GM12878 (cell line): ENCODE results near the gene KCNN3. TPM values are rescaled to one million over a fixed set of nuclear protein-coding genes. Genes with fewer than 3 reads are reported as not detected.
A peak's percentile ranks its signal among the peaks of the same experiment; 100 is the strongest.

Experiments used
- ATF7 ChIP-seq: fragments of 450-650 bp; IDR thresholded peaks from 2 replicates; pipeline ENCODE4 v1.6.1; 2016; ENCODE audit warnings: low read depth, mild to moderate bottlenecking
- BCL11A ChIP-seq: IDR thresholded peaks from 2 replicates; pipeline ENCODE4 v1.6.1; 2011; ENCODE audit warnings: low read depth, low read length
- ESRRA ChIP-seq: IDR thresholded peaks from 2 replicates; pipeline ENCODE4 v1.6.1; 2012; ENCODE audit warnings: mild to moderate bottlenecking, low read length, improper control_type of control experiment
- EZH2 ChIP-seq: IDR thresholded peaks from 2 replicates; pipeline ENCODE4 v1.6.1; 2012; ENCODE audit warnings: low read depth, mild to moderate bottlenecking, control low read depth, inconsistent platforms, low read length, borderline replicate concordance; ENCODE audit not compliant: control insufficient read depth
- GATAD2B ChIP-seq: fragments of 450-650 bp; conservative IDR thresholded peaks from 2 replicates; pipeline ENCODE4 v1.6.1; 2017; ENCODE audit warnings: low read depth, mild to moderate bottlenecking, moderate library complexity
- IKZF2 ChIP-seq, 2 experiments: fragments of 450-650 bp; IDR thresholded peaks; 2 replicates each; pipeline ENCODE4 v1.6.1; 2017; ENCODE audit warnings: mild to moderate bottlenecking in 2 of 2, moderate library complexity in 2 of 2
- MEF2A ChIP-seq: IDR thresholded peaks from 2 replicates; pipeline ENCODE4 v1.6.1; 2011; ENCODE audit warnings: low read depth, mild to moderate bottlenecking, low read length, moderate library complexity; ENCODE audit not compliant: insufficient read depth
- MXI1 ChIP-seq: fragments of 150-350 bp; IDR thresholded peaks from 2 replicates; pipeline ENCODE4 v1.6.1; 2011; ENCODE audit warnings: low read depth, mild to moderate bottlenecking, inconsistent platforms, low read length, improper control_type of control experiment
- NBN ChIP-seq: fragments of 450-650 bp; IDR thresholded peaks from 2 replicates; pipeline ENCODE4 v1.6.1; 2016
- NFIC ChIP-seq: IDR thresholded peaks from 2 replicates; pipeline ENCODE4 v1.6.1; 2012; ENCODE audit warnings: low read depth, mild to moderate bottlenecking, inconsistent platforms, low read length, moderate library complexity
- NFYB ChIP-seq: IDR thresholded peaks from 2 replicates; pipeline ENCODE4 v1.6.1; 2011; ENCODE audit warnings: low read depth, mild to moderate bottlenecking, low read length, improper control_type of control experiment, moderate library complexity; ENCODE audit not compliant: insufficient read depth
- NR2F1 ChIP-seq: fragments of 450-650 bp; conservative IDR thresholded peaks from 2 replicates; pipeline ENCODE4 v1.6.1; 2017; ENCODE audit warnings: mild to moderate bottlenecking
- PAX8 ChIP-seq: fragments of 450-650 bp; IDR thresholded peaks from 2 replicates; pipeline ENCODE4 v1.6.1; 2017; ENCODE audit warnings: mild to moderate bottlenecking, moderate library complexity
- PML ChIP-seq: IDR thresholded peaks from 2 replicates; pipeline ENCODE4 v1.6.1; 2012; ENCODE audit warnings: low read length, inconsistent platforms
- POLR2AphosphoS5 ChIP-seq: IDR thresholded peaks from 2 replicates; pipeline ENCODE4 v1.6.1; 2011; ENCODE audit warnings: mild to moderate bottlenecking, low read length, inconsistent platforms
- RCOR1 ChIP-seq: conservative IDR thresholded peaks from 2 replicates; pipeline ENCODE4 v1.6.1; 2012; ENCODE audit warnings: low read depth, low read length, improper control_type of control experiment
- ZNF384 ChIP-seq: IDR thresholded peaks from 2 replicates; pipeline ENCODE4 v1.6.1; 2012; ENCODE audit warnings: low read depth, mild to moderate bottlenecking, low read length, improper control_type of control experiment, borderline replicate concordance
- ZNF622 ChIP-seq: fragments of 450-650 bp; IDR thresholded peaks from 2 replicates; pipeline ENCODE4 v1.6.1; 2017; ENCODE audit warnings: mild to moderate bottlenecking, inconsistent platforms
- polyA plus RNA-seq, 11 experiments: library from polyadenylated mRNA; depleted of rRNA in 4 of 11; unstranded in 6 of 11; stranded (reverse) in 5 of 11; fragments of >200 nt; fragmentation: Nextera tagmentation in 4 of 11; fragmentation: Illumina TruSeq in 1 of 11; extraction: Ambion mirVana in 4 of 11; extraction: Trizol in 1 of 11; gene quantifications; 1 replicate in 1 of 11; 2 replicates in 10 of 11; pipeline versions ENCODE4 v1.2.1 to v1.2.3, GENCODE V29; 2011 to 2016; ENCODE audit warnings: inconsistent platforms in 2 of 11, missing spikeins in 2 of 11, low read depth in 1 of 11
- total RNA-seq, 4 experiments: library from RNA; depleted of rRNA in 3 of 4; stranded (reverse); fragments of >200 nt in 3 of 4; fragmentation: Illumina TruSeq in 1 of 4; extraction: Trizol in 1 of 4; gene quantifications; 2 replicates each; pipeline versions ENCODE4 v1.2.1 to v1.2.3, GENCODE V29; 2013 to 2021
- TF ChIP-seq, protein P1 (sequence below): fragments of 450-650 bp; IDR thresholded peaks from 2 replicates; pipeline ENCODE4 v1.6.1; 2016; ENCODE audit warnings: mild to moderate bottlenecking
- TF ChIP-seq, protein P2 (sequence below): fragments of 450-650 bp; IDR thresholded peaks from 2 replicates; pipeline ENCODE4 v1.6.1; 2017; ENCODE audit warnings: mild to moderate bottlenecking
- TF ChIP-seq, protein P3 (sequence below): fragments of 450-650 bp; IDR thresholded peaks from 2 replicates; pipeline ENCODE4 v1.6.1; 2017; ENCODE audit warnings: mild to moderate bottlenecking, low read depth, inconsistent platforms; ENCODE audit not compliant: poor library complexity, severe bottlenecking
- TF ChIP-seq, protein P4 (sequence below): IDR thresholded peaks from 2 replicates; pipeline ENCODE4 v1.6.1; 2011; ENCODE audit warnings: borderline replicate concordance, low read depth, mild to moderate bottlenecking, moderate library complexity, mixed read lengths, low read length; ENCODE audit not compliant: insufficient read depth; ENCODE audit errors: extremely low read length
- TF ChIP-seq, protein P5 (sequence below): IDR thresholded peaks from 2 replicates; pipeline ENCODE4 v1.6.1; 2012; ENCODE audit warnings: mild to moderate bottlenecking, low read depth, low read length

KCNN3 gene
- total and polyA plus RNA-seq, 10 of the 15 experiments (the other 5 are each of a cell fraction or from before 2014, with no cell fraction given) = 3.5 to 26.4 (median 14.9) TPM

DNA sequence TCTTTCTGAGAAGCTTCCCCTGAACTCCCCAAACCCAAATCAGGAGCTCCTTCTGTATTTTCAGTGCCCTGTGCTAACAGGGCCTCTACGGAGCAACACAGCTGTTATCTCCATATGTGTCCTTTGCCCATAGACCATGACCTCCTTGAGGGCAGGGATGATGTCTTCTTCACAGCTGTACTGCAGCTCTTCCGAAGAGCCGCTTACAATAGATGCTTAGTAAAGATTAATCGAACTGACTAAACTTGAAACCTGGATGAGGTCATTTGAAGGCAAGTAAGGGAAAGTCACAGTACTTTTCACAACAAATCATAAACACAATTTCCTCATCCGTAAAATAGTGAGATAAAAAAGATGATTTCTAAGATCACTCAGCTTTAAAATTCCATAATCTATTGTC is 4.4 kb upstream of the KCNN3 start (continued):
- TF ChIP-seq, protein P1, sequence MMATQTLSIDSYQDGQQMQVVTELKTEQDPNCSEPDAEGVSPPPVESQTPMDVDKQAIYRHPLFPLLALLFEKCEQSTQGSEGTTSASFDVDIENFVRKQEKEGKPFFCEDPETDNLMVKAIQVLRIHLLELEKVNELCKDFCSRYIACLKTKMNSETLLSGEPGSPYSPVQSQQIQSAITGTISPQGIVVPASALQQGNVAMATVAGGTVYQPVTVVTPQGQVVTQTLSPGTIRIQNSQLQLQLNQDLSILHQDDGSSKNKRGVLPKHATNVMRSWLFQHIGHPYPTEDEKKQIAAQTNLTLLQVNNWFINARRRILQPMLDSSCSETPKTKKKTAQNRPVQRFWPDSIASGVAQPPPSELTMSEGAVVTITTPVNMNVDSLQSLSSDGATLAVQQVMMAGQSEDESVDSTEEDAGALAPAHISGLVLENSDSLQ = no peak
- TF ChIP-seq ZNF622 = no peak
- TF ChIP-seq, protein P2, sequence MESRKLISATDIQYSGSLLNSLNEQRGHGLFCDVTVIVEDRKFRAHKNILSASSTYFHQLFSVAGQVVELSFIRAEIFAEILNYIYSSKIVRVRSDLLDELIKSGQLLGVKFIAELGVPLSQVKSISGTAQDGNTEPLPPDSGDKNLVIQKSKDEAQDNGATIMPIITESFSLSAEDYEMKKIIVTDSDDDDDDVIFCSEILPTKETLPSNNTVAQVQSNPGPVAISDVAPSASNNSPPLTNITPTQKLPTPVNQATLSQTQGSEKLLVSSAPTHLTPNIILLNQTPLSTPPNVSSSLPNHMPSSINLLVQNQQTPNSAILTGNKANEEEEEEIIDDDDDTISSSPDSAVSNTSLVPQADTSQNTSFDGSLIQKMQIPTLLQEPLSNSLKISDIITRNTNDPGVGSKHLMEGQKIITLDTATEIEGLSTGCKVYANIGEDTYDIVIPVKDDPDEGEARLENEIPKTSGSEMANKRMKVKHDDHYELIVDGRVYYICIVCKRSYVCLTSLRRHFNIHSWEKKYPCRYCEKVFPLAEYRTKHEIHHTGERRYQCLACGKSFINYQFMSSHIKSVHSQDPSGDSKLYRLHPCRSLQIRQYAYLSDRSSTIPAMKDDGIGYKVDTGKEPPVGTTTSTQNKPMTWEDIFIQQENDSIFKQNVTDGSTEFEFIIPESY = no peak
- TF ChIP-seq ESRRA = no peak
- TF ChIP-seq PML = no peak
- no peak for TF ChIP-seq PAX8
- TF ChIP-seq MEF2A = no peak
- TF ChIP-seq NFYB = no peak
- no peak for TF ChIP-seq RCOR1
- no peak for TF ChIP-seq GATAD2B
- TF ChIP-seq NBN = peak; percentile 73
- TF ChIP-seq NR2F1 = peak; percentile 41; the same call in 1 of the 2 replicates
- TF ChIP-seq BCL11A = peak; percentile 56; the same call in 1 of the 2 replicates
- TF ChIP-seq POLR2AphosphoS5 = no peak
- TF ChIP-seq ZNF384 = no peak
- no peak for TF ChIP-seq EZH2
- peak; percentile 46 to 71; a peak in 2 of 4 replicates for TF ChIP-seq IKZF2 (IDR thresholded peaks at IDR 0.05)
- TF ChIP-seq, protein P3, sequence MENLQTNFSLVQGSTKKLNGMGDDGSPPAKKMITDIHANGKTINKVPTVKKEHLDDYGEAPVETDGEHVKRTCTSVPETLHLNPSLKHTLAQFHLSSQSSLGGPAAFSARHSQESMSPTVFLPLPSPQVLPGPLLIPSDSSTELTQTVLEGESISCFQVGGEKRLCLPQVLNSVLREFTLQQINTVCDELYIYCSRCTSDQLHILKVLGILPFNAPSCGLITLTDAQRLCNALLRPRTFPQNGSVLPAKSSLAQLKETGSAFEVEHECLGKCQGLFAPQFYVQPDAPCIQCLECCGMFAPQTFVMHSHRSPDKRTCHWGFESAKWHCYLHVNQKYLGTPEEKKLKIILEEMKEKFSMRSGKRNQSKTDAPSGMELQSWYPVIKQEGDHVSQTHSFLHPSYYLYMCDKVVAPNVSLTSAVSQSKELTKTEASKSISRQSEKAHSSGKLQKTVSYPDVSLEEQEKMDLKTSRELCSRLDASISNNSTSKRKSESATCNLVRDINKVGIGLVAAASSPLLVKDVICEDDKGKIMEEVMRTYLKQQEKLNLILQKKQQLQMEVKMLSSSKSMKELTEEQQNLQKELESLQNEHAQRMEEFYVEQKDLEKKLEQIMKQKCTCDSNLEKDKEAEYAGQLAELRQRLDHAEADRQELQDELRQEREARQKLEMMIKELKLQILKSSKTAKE = peak; percentile 66
- peak; percentile 24; the same call in 1 of the 2 replicates for TF ChIP-seq MXI1
- TF ChIP-seq ATF7 = peak; percentile 97
- peak; percentile 68; the same call in 1 of the 2 replicates for TF ChIP-seq NFIC
- TF ChIP-seq, protein P4, sequence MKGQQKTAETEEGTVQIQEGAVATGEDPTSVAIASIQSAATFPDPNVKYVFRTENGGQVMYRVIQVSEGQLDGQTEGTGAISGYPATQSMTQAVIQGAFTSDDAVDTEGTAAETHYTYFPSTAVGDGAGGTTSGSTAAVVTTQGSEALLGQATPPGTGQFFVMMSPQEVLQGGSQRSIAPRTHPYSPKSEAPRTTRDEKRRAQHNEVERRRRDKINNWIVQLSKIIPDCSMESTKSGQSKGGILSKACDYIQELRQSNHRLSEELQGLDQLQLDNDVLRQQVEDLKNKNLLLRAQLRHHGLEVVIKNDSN = no peak
- TF ChIP-seq, protein P5, sequence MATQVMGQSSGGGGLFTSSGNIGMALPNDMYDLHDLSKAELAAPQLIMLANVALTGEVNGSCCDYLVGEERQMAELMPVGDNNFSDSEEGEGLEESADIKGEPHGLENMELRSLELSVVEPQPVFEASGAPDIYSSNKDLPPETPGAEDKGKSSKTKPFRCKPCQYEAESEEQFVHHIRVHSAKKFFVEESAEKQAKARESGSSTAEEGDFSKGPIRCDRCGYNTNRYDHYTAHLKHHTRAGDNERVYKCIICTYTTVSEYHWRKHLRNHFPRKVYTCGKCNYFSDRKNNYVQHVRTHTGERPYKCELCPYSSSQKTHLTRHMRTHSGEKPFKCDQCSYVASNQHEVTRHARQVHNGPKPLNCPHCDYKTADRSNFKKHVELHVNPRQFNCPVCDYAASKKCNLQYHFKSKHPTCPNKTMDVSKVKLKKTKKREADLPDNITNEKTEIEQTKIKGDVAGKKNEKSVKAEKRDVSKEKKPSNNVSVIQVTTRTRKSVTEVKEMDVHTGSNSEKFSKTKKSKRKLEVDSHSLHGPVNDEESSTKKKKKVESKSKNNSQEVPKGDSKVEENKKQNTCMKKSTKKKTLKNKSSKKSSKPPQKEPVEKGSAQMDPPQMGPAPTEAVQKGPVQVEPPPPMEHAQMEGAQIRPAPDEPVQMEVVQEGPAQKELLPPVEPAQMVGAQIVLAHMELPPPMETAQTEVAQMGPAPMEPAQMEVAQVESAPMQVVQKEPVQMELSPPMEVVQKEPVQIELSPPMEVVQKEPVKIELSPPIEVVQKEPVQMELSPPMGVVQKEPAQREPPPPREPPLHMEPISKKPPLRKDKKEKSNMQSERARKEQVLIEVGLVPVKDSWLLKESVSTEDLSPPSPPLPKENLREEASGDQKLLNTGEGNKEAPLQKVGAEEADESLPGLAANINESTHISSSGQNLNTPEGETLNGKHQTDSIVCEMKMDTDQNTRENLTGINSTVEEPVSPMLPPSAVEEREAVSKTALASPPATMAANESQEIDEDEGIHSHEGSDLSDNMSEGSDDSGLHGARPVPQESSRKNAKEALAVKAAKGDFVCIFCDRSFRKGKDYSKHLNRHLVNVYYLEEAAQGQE = no peak
